Limb (tissue), 2 donors: Measurements from ENCODE around the gene MRPL21.

Source experiments
- DNase-seq, 2 donors: peaks; one replicate each; pipeline ENCODE4 v3.0.0-alpha.2; 2016; ENCODE audit errors: extremely low spot score in 2 of 2

MRPL21 gene

GRCh38 chr11:68935516-68936357 lies 32.1 kb upstream of the MRPL21 start:
- no peak for DNase-seq

GRCh38 chr11:68935066-68935465 lies 31.4 kb upstream of the MRPL21 start:
- DNase-seq, result no peak

GRCh38 chr11:68934666-68935065 lies 31.0 kb upstream of the MRPL21 start:
- DNase-seq, result no peak

GRCh38 chr11:68934321-68934645 lies 30.7 kb upstream of the MRPL21 start:
- DNase-seq, result no peak

GRCh38 chr11:68933605-68934320 lies 30.1 kb upstream of the MRPL21 start:
- no peak for DNase-seq

- DNase-seq, result no peak
Observed at GRCh38 chr11:68932933-68933577, 29.4 kb upstream of the MRPL21 start.

- no peak for DNase-seq
Observed at GRCh38 chr11:68932358-68932757, 28.7 kb upstream of the MRPL21 start.

GRCh38 chr11:68931911-68932310 lies 28.3 kb upstream of the MRPL21 start:
- DNase-seq, result no peak

- no peak for DNase-seq
Observed at GRCh38 chr11:68930991-68931855, 27.6 kb upstream of the MRPL21 start.

GRCh38 chr11:68929706-68930570 lies 26.3 kb upstream of the MRPL21 start:
- no peak for DNase-seq

- DNase-seq, result no peak
Observed at GRCh38 chr11:68929135-68929534, 25.5 kb upstream of the MRPL21 start.

GRCh38 chr11:68928136-68928880 lies 24.7 kb upstream of the MRPL21 start:
- DNase-seq, result no peak

- DNase-seq, result no peak
Observed at GRCh38 chr11:68927280-68928135, 23.9 kb upstream of the MRPL21 start.

- no peak for DNase-seq
Observed at GRCh38 chr11:68925611-68926010, 22.0 kb upstream of the MRPL21 start.

GRCh38 chr11:68924073-68924925 lies 20.7 kb upstream of the MRPL21 start:
- DNase-seq, result no peak

- no peak for DNase-seq
Observed at GRCh38 chr11:68923614-68924013, 20.0 kb upstream of the MRPL21 start.

GRCh38 chr11:68916439-68916838 lies 12.8 kb upstream of the MRPL21 start:
- no peak for DNase-seq

- no peak for DNase-seq
Observed at GRCh38 chr11:68914761-68915160, 11.1 kb upstream of the MRPL21 start.
